IMR-90 (cell line): ENCODE results near the gene TMEM45B.
"Not testable (repeated sequence)": the region's sequence is repeated elsewhere in the genome, so short reads cannot be mapped to it uniquely, and the experiment has no call there.

Source experiments
- CEBPB ChIP-seq: IDR thresholded peaks from 2 replicates; pipeline ENCODE4 v1.6.1; 2012; ENCODE audit warnings: low read depth, low read length, improper control_type of control experiment
- MAFK ChIP-seq: IDR thresholded peaks from 2 replicates; pipeline ENCODE4 v1.6.1; 2012; ENCODE audit warnings: low read depth, low read length, improper control_type of control experiment
- MAZ ChIP-seq: IDR thresholded peaks from 2 replicates; pipeline ENCODE4 v1.6.1; 2012; ENCODE audit warnings: low read depth, mild to moderate bottlenecking, low read length, improper control_type of control experiment, moderate library complexity, borderline replicate concordance
- MXI1 ChIP-seq: IDR thresholded peaks from 2 replicates; pipeline ENCODE4 v1.6.1; 2012; ENCODE audit warnings: low read depth, mild to moderate bottlenecking, low read length, moderate library complexity, borderline replicate concordance
- NFE2L2 ChIP-seq: fragments of 150-350 bp; IDR thresholded peaks from 2 replicates; pipeline ENCODE4 v1.6.1; 2016; ENCODE audit warnings: low read depth, mild to moderate bottlenecking, low read length
- POLR2A ChIP-seq: IDR thresholded peaks from 2 replicates; pipeline ENCODE4 v1.6.1; 2012; ENCODE audit warnings: mild to moderate bottlenecking, low read depth, low read length
- RAD21 ChIP-seq: IDR thresholded peaks from 2 replicates; pipeline ENCODE4 v1.6.1; 2012; ENCODE audit warnings: low read length, improper control_type of control experiment
- RFX5 ChIP-seq: IDR thresholded peaks from 2 replicates; pipeline ENCODE4 v1.8.0; 2012; ENCODE audit warnings: low read depth, mild to moderate bottlenecking, low read length, moderate library complexity
- SMC3 ChIP-seq: fragments of 150-350 bp; IDR thresholded peaks from 2 replicates; pipeline ENCODE4 v1.6.1; 2016; ENCODE audit warnings: low read depth, mild to moderate bottlenecking, antibody characterized with exemption, low read length, moderate library complexity
- TF ChIP-seq, protein P1 (sequence below): fragments of 150-350 bp; IDR thresholded peaks from 2 replicates; pipeline ENCODE4 v1.6.1; 2017; ENCODE audit warnings: mild to moderate bottlenecking, antibody characterized with exemption, low read length, low read depth
- TF ChIP-seq, protein P2 (sequence below): conservative IDR thresholded peaks from 2 replicates; pipeline ENCODE4 v1.5.1; 2012; ENCODE audit warnings: mild to moderate bottlenecking, low read depth, low read length, improper control_type of control experiment

DNA sequence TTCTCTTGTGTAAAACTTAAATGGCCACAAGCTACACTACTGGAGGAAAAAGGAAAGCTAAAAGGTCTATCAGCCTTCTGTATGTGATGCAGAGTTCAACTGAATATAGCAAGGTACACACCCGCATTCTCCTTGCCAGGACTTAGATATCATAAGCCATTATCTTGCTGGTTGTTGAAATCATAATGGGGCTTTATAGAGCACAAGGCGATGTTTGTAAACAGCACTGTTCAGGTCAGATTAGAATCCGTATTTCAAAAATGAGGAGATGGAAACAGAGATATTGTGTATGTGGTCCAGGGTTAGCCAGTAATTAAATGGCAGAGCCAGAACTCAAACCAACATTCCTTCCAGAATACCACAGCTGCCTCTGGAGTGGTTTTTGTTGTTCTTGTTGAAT lies 2.6 kb downstream of the TMEM45B start:
- TF ChIP-seq, protein P1, sequence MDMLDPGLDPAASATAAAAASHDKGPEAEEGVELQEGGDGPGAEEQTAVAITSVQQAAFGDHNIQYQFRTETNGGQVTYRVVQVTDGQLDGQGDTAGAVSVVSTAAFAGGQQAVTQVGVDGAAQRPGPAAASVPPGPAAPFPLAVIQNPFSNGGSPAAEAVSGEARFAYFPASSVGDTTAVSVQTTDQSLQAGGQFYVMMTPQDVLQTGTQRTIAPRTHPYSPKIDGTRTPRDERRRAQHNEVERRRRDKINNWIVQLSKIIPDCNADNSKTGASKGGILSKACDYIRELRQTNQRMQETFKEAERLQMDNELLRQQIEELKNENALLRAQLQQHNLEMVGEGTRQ: not testable (repeated sequence)
- TF ChIP-seq, protein P2, sequence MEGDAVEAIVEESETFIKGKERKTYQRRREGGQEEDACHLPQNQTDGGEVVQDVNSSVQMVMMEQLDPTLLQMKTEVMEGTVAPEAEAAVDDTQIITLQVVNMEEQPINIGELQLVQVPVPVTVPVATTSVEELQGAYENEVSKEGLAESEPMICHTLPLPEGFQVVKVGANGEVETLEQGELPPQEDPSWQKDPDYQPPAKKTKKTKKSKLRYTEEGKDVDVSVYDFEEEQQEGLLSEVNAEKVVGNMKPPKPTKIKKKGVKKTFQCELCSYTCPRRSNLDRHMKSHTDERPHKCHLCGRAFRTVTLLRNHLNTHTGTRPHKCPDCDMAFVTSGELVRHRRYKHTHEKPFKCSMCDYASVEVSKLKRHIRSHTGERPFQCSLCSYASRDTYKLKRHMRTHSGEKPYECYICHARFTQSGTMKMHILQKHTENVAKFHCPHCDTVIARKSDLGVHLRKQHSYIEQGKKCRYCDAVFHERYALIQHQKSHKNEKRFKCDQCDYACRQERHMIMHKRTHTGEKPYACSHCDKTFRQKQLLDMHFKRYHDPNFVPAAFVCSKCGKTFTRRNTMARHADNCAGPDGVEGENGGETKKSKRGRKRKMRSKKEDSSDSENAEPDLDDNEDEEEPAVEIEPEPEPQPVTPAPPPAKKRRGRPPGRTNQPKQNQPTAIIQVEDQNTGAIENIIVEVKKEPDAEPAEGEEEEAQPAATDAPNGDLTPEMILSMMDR: not testable (repeated sequence)
- TF ChIP-seq RFX5, POLR2A, MAZ, SMC3, RAD21, MAFK, CEBPB, MXI1, NFE2L2: not testable (repeated sequence)
